NCI-H1417 treated with DMSO at 0.1 percent for 48 hours (cell line): ENCODE measurements around the gene RHOT1.
A peak's percentile ranks its signal among the peaks of the same experiment; 100 is the strongest.
"Not testable (repeated sequence)": the region's sequence is repeated elsewhere in the genome, so short reads cannot be mapped to it uniquely, and the experiment has no call there.

Experiments used
- DNase-seq: peaks from one replicate; lab custom pipeline; 2025; lab: John Stamatoyannopoulos, UW

RHOT1 gene

GRCh38 chr17:32142038-32142856 lies at the start of gene RHOT1:
Gene RHOT1 (plus strand): TSS chr17:32142502. CDS start chr17:32142693, 191 bp downstream.
- peak; percentile 67 for DNase-seq

- no peak for DNase-seq
Measured at GRCh38 chr17:32099686-32100085, 42.6 kb upstream of the RHOT1 start.

- not testable (repeated sequence) for DNase-seq
Measured at GRCh38 chr17:32100323-32100722, 42.0 kb upstream of the RHOT1 start.

- DNase-seq: no peak
Measured at GRCh38 chr17:32100971-32101631, 41.2 kb upstream of the RHOT1 start.

DNA sequence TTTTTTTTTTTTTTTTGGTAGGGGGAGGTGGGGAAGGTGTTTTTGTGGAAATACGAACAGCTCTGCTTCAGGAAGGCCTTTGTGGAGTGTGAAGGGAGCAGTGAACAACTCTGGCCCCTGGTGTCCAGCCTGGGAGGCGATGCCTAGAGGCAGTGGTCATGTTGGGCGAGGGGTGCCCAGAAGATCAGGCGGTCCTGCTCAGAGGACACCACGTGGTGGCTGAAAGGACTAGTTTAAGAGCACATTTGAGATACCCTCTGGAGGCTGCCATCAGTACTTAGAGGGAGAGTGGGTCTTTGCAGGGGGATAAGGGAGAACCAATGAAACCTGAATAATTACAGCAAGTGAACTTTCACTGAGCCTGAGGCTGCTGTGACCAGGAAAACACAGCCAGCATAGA lies 40.1 kb upstream of the RHOT1 start:
- DNase-seq: no peak

- DNase-seq: no peak
Measured at GRCh38 chr17:32102646-32103186, 39.6 kb upstream of the RHOT1 start.

DNA sequence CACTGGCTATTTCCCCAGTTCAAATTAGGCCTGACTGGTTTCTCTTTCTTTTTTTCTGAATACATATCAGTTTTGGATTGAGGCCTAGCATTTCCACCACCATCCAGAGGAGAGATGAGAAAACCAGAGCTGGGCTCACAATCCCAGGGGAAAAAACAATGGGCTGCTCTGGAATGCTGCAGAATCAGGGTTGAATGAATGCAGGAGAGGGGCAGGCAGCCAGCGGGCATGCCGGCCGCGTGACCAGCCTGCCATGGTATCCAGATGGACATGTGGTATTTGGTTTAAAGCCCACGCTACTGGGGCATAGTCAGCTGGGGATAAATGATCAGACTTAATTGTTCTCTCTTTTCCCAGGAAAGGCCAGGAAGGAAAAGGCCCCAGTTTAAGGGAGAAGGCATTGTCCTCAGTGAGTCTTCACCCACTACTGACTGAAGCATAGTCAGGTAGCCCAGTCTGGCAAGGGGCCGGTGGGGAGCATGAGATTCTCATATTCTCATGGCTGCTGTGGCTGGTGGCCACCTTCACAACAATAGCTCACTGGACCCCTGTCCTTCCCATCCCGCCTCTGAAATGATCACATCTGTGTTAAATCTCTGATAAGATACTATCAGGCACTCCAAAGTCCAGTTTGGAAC lies 38.7 kb upstream of the RHOT1 start:
- no peak for DNase-seq

- no peak for DNase-seq
Measured at GRCh38 chr17:32104158-32104557, 38.1 kb upstream of the RHOT1 start.

GRCh38 chr17:32106471-32106981 lies 35.8 kb upstream of the RHOT1 start:
- not testable (repeated sequence) for DNase-seq

GRCh38 chr17:32107194-32107593 lies 35.1 kb upstream of the RHOT1 start:
- not testable (repeated sequence) for DNase-seq

DNA sequence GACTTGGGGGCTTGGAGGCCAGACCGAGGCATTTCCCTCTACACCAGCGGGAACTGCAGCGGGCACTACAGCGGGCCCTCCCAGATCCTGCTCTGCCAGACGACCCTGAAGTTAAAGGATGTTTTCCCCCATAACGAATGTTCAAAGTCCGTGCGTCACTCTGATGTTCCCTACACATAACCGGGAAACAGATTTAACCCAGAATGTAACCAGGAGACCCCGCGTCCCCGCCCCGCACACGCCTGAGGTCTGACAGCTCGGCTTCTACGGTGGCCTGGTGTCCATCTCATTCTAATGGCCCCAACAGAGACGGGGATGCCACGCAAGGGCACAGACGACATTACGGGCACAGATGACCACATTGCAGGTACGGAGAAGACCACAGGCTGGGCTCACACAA lies 31.7 kb upstream of the RHOT1 start:
- no peak for DNase-seq

GRCh38 chr17:32111141-32111771 lies 31.0 kb upstream of the RHOT1 start:
- no peak for DNase-seq

DNA sequence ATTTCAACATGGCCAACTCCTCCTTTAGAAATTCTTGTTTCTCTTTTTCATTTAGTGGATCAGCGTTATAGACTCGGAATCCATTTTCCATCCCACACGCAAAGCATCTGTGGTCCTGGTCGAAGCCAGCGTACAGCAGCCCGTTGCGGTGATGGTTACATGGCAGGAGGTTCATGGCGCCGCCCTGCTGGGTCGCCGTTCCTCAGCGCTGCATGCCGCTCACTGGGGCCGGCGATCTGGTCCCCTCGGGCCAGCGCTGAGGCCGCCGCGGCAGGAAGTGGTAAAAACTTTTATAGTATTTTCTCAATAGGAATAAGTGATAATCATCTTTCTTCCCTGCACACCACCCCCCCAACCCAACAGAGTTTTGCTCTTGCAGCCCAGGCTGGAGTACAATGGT lies 29.9 kb upstream of the RHOT1 start:
- DNase-seq: no peak

- DNase-seq: no peak
Measured at GRCh38 chr17:32114536-32114935, 27.8 kb upstream of the RHOT1 start.

DNA sequence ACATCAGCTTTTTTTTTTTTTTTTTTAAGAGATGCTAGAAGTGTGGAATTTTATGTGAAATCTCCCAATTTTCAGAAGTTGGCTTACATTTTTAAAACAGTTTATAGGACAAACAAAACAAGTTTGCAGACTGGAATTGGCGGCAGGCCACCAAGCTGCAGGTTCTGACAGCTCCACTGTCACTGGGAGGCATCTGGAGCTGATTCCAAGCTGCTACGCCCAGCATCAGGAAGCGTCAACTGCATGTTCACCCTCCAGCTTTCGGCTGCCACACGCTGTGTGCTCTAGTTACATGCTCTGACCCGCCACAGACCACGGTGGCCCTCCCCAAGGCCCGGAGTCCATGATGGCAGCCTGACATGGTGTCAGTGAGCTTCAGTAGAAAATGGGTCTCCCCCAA lies 26.8 kb upstream of the RHOT1 start:
- DNase-seq: not testable (repeated sequence)

DNA sequence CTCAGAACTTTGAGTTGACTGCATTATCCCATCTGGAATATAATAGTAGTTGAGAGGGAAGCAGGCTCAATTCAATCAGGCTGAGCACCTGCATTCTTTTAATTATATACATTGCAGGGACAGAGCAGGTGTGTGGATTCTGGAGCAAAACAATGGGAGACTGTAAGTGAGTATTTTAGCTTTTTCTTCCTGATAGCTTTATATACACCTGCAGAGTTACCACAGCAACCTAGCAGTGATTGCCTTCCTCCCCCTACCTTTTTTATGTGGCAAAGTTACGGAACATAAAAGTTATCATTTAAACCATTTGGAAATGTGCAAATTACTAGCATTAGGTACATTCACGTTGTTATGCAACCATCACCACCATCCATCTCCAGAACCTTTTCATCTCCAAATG lies 25.4 kb upstream of the RHOT1 start:
- peak; percentile 78 for DNase-seq

DNA sequence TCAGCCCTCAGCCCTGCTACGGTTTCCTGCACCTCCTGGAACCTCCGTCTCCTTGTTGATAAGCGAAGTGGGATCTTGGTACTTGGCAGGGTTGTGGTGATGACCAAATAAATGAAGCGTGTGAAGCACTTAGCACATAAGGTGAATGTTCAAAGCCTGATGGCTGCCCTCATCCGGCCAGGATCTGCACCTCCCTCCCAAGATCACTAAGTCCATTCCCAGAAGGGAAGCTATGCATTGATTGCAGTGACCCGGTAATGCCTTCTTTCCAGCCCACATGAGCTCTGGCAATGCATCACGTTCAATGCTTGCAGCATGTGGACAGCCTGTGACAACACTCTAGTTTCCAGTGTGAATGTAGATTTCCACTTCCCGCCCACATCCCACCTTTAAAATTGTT lies 24.9 kb upstream of the RHOT1 start:
- no peak for DNase-seq

- not testable (repeated sequence) for DNase-seq
Measured at GRCh38 chr17:32118088-32118487, 24.2 kb upstream of the RHOT1 start.

DNA sequence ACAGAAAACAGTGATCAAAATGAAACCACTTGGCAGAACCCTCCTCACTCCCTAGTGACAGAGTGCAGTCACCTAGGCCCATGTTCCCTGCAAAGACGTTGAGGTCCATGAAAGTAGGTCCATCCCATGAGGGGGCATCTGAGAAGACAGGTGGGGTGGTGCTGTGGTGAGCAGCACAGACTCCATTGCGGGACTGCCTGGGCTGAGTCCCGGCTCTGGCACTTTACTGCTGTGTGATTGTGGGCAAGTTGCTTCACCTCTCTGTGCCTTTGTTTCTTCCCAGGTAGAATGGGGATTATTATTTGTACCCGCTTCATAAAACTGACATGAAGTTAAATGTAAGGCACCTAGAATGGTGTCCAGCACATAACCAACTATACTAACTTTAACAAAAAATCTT lies 23.5 kb upstream of the RHOT1 start:
- DNase-seq: no peak

- DNase-seq: no peak
Measured at GRCh38 chr17:32120141-32120540, 22.2 kb upstream of the RHOT1 start.

GRCh38 chr17:32120716-32121115 lies 21.6 kb upstream of the RHOT1 start:
- DNase-seq: no peak

DNA sequence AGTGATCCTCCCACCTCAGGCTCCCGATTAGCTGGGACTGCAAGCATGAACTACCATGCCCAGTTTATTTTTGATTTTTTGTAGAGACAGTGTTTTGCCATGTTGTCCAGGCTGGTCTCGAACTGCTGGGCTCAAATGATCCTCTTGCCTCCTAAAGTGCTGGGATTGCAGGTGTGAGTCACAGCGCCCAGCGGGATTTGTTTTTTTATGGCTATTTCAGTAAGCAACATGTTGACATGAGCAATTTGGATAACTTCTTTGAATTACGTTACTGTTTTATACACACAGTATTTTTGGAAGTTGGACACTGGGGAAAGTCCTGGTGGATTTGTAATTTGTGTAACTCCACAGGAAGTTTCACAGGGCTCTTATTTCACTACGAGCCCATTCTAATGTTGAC lies 18.5 kb upstream of the RHOT1 start:
- DNase-seq: no peak
